Keratinocyte (primary cell): ENCODE data around the gene MAP3K9. TPM values are rescaled to one million over a fixed set of nuclear protein-coding genes. Genes with fewer than 3 reads are reported as not detected.

Experiments used
- DNase-seq: peaks from one replicate; pipeline ENCODE4 v3.0.0-alpha.2; 2011; ENCODE audit warnings: low read depth, missing footprints, low spot score
- FAIRE-seq: peaks from 2 replicates; lab custom pipeline; 2011; peaks lifted over from hg19 to GRCh38; lab: Jason Lieb, UNC
- H2AFZ ChIP-seq: 2 replicates; pipeline ENCODE4 v1.6.0; 2012; ENCODE audit warnings: low read length, control low read depth, inconsistent platforms; ENCODE audit not compliant: control insufficient read depth
- H3K27ac ChIP-seq: 2 replicates; pipeline ENCODE4 v1.5.1; 2011; ENCODE audit warnings: low read length; ENCODE audit not compliant: control insufficient read depth, insufficient read depth
- H3K27me3 ChIP-seq: 3 replicates; pipeline ENCODE4 v1.6.0; 2011; ENCODE audit warnings: low read length; ENCODE audit not compliant: control insufficient read depth, insufficient read depth; ENCODE audit errors: extremely low read depth
- H3K36me3 ChIP-seq, 2 experiments: 2 replicates in 1 of 2; 3 replicates in 1 of 2; pipeline ENCODE4 v1.5.1; 2011; ENCODE audit warnings: low read length in 2 of 2, mild to moderate bottlenecking in 1 of 2; ENCODE audit not compliant: control insufficient read depth in 2 of 2, insufficient read depth in 2 of 2; ENCODE audit errors: extremely low read depth in 1 of 2
- H3K4me1 ChIP-seq: 3 replicates; pipeline ENCODE4 v1.5.1; 2011; ENCODE audit warnings: low read length; ENCODE audit not compliant: control insufficient read depth, insufficient read depth; ENCODE audit errors: extremely low read depth
- H3K4me2 ChIP-seq: 3 replicates; pipeline ENCODE4 v1.6.0; 2011; ENCODE audit warnings: low read depth, low read length; ENCODE audit not compliant: control insufficient read depth, insufficient read depth; ENCODE audit errors: extremely low read depth
- H3K4me3 ChIP-seq, 3 experiments: fragments of 200-600 bp in 1 of 3; sonication (generic) in 1 of 3; 2 replicates in 2 of 3; 3 replicates in 1 of 3; pipeline ENCODE4 v1.5.1; 2011 to 2016; ENCODE audit warnings: low read length in 3 of 3, mild to moderate bottlenecking in 3 of 3, control low read depth in 2 of 3, inconsistent platforms in 1 of 3, low read depth in 1 of 3, mixed read lengths in 1 of 3, mixed run types in 1 of 3, moderate library complexity in 1 of 3; ENCODE audit not compliant: control insufficient read depth in 2 of 3, insufficient read depth in 2 of 3; ENCODE audit errors: extremely low read depth in 1 of 3
- H3K79me2 ChIP-seq: 2 replicates; pipeline ENCODE4 v1.6.0; 2012; ENCODE audit warnings: low read length; ENCODE audit not compliant: control insufficient read depth, insufficient read depth
- H3K9ac ChIP-seq: 3 replicates; pipeline ENCODE4 v1.6.0; 2011; ENCODE audit warnings: low read length; ENCODE audit not compliant: control insufficient read depth, insufficient read depth; ENCODE audit errors: extremely low read depth
- H3K9me1 ChIP-seq: 3 replicates; pipeline ENCODE4 v1.6.0; 2011; ENCODE audit warnings: low read length; ENCODE audit not compliant: control insufficient read depth, insufficient read depth; ENCODE audit errors: extremely low read depth
- H3K9me3 ChIP-seq: 2 replicates; pipeline ENCODE4 v1.5.1; 2012; ENCODE audit warnings: low read depth, low read length; ENCODE audit not compliant: control insufficient read depth
- H4K20me1 ChIP-seq: 3 replicates; pipeline ENCODE4 v1.6.0; 2011; ENCODE audit warnings: low read length; ENCODE audit not compliant: control insufficient read depth, insufficient read depth; ENCODE audit errors: extremely low read depth
- EZH2 ChIP-seq: IDR thresholded peaks from one replicate; pipeline ENCODE4 v1.6.1; 2012; ENCODE audit warnings: inconsistent platforms, mild to moderate bottlenecking, low read length, moderate library complexity
- dilution Hi-C: fragments of 300-500 bp; cut with MboI; formaldehyde crosslinking; loops from one replicate; pipeline ENCODE4 v1.7.0; 2020; ENCODE audit warnings: low sequenced_read_pairs; ENCODE audit not compliant: extremely low pct_ligation_motif_present
- polyA plus RNA-seq, 5 experiments: library from polyadenylated mRNA; depleted of rRNA in 3 of 5; stranded (reverse) in 3 of 5; stranded (forward) in 1 of 5; unstranded in 1 of 5; fragments of >200 nt; gene quantifications; 1 replicate in 1 of 5; 2 replicates in 3 of 5; 3 replicates in 1 of 5; pipeline versions ENCODE4 v1.2.1 to v1.2.3, GENCODE V29; 2011 to 2012; ENCODE audit warnings: missing spikeins in 2 of 5, low read depth in 1 of 5, low replicate concordance in 1 of 5
- TF ChIP-seq, protein P1 (sequence below), 3 experiments: IDR thresholded peaks in 1 of 3; conservative IDR thresholded peaks in 1 of 3; optimal IDR thresholded peaks in 1 of 3; 2 replicates in 2 of 3; 3 replicates in 1 of 3; pipeline versions ENCODE3 to v1.5.1; 2011; ENCODE audit warnings: low read length in 3 of 3, mild to moderate bottlenecking in 3 of 3, moderate library complexity in 2 of 3, control low read depth in 1 of 3, inconsistent platforms in 1 of 3; ENCODE audit not compliant: insufficient read depth in 2 of 3; ENCODE audit errors: extremely low read depth in 1 of 3

The MAP3K9 gene
- polyA plus RNA-seq, 1 donor (not counting 4 experiments of a cell fraction or from before 2014, with no cell fraction given), result 7.2 TPM

DNA sequence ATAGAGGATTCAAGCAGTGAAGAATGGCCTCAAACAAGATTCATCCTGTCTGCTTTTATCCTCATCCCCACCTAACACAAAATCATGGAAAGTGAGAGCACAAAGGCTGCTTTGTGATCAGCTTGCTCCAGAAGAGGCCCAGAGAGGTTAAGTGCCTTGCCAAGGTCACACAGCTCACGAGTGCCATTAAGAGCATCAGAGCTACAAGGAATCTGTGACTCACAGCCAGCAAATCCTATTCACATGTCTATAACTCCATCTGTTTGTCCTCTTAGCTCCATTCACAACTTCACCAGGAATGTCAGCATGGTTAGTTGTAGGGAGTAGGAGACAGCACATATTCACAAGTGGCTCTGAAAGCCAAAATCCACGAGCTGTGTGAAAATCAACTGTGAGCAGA lies 87.8 kb downstream of the MAP3K9 start:
- no peak overlapping the region for H3K27ac ChIP-seq
- no peaks in the 10 kb centered on the region for H4K20me1 ChIP-seq
- H3K27me3 ChIP-seq, result no peaks in the 10 kb centered on the region
- dilution Hi-C loops, result no loop called here
- no peaks in the 10 kb centered on the region for H3K79me2 ChIP-seq
- H3K4me3 ChIP-seq, result no peak overlapping the region
- FAIRE-seq, result peak; percentile 67
- no peak overlapping the region for H2AFZ ChIP-seq
- no peak for TF ChIP-seq EZH2
- TF ChIP-seq, protein P1, sequence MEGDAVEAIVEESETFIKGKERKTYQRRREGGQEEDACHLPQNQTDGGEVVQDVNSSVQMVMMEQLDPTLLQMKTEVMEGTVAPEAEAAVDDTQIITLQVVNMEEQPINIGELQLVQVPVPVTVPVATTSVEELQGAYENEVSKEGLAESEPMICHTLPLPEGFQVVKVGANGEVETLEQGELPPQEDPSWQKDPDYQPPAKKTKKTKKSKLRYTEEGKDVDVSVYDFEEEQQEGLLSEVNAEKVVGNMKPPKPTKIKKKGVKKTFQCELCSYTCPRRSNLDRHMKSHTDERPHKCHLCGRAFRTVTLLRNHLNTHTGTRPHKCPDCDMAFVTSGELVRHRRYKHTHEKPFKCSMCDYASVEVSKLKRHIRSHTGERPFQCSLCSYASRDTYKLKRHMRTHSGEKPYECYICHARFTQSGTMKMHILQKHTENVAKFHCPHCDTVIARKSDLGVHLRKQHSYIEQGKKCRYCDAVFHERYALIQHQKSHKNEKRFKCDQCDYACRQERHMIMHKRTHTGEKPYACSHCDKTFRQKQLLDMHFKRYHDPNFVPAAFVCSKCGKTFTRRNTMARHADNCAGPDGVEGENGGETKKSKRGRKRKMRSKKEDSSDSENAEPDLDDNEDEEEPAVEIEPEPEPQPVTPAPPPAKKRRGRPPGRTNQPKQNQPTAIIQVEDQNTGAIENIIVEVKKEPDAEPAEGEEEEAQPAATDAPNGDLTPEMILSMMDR (optimal IDR thresholded peaks at IDR 0.05 in 1 of 3, IDR thresholded peaks at IDR 0.05 in 1 of 3, conservative IDR thresholded peaks at IDR 0.05 in 1 of 3; ENCODE audit: extremely low read depth in 1 of 3, insufficient read depth in 2 of 3, low read length in 3 of 3), result no peak
- peaks cover 41% of the 10 kb centered on the region for H3K4me1 ChIP-seq
- no peak for DNase-seq
- no peak overlapping the region for H3K4me2 ChIP-seq
- H3K9ac ChIP-seq, result no peak overlapping the region
- H3K9me1 ChIP-seq, result no peaks in the 10 kb centered on the region
- H3K36me3 ChIP-seq, result peaks cover 3 to 8% of the 10 kb centered on the region in 2 experiments
- H3K9me3 ChIP-seq, result no peaks in the 10 kb centered on the region

DNA sequence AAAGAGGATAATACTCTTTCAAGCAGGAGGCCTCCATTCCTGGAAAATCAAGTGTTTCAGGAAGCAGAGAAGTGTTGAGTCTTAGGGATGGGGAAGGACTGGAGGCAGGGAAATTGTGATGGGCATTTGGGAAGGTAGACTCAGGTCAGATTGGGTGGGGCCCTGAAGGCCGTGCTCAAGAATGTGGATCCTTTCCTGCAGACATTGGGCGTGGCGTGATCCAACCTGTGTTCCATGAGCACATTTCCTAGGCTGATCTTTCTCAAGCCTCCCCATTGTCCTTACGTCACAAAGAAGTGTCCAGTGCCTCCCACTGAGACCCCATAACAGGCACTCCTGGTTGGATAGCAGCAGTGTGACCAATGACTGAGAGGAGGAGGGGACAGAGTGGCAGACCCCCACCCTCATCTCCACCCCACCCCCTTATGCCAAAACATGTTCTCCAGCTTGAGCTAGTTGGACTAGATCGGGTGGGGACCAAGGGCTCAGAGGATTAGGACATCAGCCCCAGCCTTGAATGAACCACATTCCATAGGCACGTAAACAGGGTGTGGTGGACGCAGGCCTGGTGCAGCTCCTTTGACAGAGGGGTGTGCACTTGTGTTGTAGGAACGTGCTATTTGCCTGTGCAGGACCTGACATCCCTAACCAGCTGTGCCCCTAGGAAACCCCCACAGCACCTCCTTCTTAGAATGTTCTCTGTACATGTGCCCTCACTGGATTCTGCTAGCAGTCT lies 90.8 kb downstream of the MAP3K9 start:
- Histone ChIP-seq H3K79me2 (no peaks in the 10 kb centered on the region), H3K36me3 (no peaks in the 10 kb centered on the region), H3K4me2 (peak overlapping the region; percentile 55), H3K27me3 (no peaks in the 10 kb centered on the region), H3K9ac (no peak overlapping the region), H2AFZ (peak overlapping the region; percentile 47), H3K9me3 (no peaks in the 10 kb centered on the region), H3K4me3 (no peak overlapping the region), H3K27ac (no peak overlapping the region), H3K9me1 (no peaks in the 10 kb centered on the region), H3K4me1 (peaks cover 25% of the 10 kb centered on the region), H4K20me1 (no peaks in the 10 kb centered on the region)
- DNase-seq (peak; percentile 49), FAIRE-seq (peak; percentile 56)
- TF ChIP-seq EZH2, result no peak
- TF ChIP-seq, protein P1 (optimal IDR thresholded peaks at IDR 0.05 in 1 of 3, IDR thresholded peaks at IDR 0.05 in 1 of 3, conservative IDR thresholded peaks at IDR 0.05 in 1 of 3; ENCODE audit: extremely low read depth in 1 of 3, insufficient read depth in 2 of 3, low read length in 3 of 3), result no peak
- dilution Hi-C loops, result no loop called here
